ENCODE measurements around the gene DMD.

Gene DMD

GRCh38 chrX:31449965-31450364 lies 1761.4 kb downstream of the DMD start:
- H3K4me3 ChIP-seq (ENCODE audit: low read depth, low read length), result no peak overlapping the region
- peak; percentile 38 for DNase-seq (ENCODE audit: low read depth)
- no peak for TF ChIP-seq CTCF (conservative IDR thresholded peaks at IDR 0.05; ENCODE audit: low read depth, low read length)

- TF ChIP-seq CTCF (conservative IDR thresholded peaks at IDR 0.05; ENCODE audit: low read depth, low read length), result no peak
- no peak for DNase-seq (ENCODE audit: low read depth)
- no peak overlapping the region for H3K4me3 ChIP-seq (ENCODE audit: low read depth, low read length)
Observed at GRCh38 chrX:31449081-31449480, 1762.3 kb downstream of the DMD start.

GRCh38 chrX:31445542-31445941 lies 1765.8 kb downstream of the DMD start:
- no peak overlapping the region for H3K4me3 ChIP-seq (ENCODE audit: low read depth, low read length)
- no peak for TF ChIP-seq CTCF (conservative IDR thresholded peaks at IDR 0.05; ENCODE audit: low read depth, low read length)
- DNase-seq (ENCODE audit: low read depth), result peak; percentile 21

GRCh38 chrX:31443654-31444053 lies 1767.7 kb downstream of the DMD start:
- TF ChIP-seq CTCF (conservative IDR thresholded peaks at IDR 0.05; ENCODE audit: low read depth, low read length), result no peak
- DNase-seq (ENCODE audit: low read depth), result no peak
- H3K4me3 ChIP-seq (ENCODE audit: low read depth, low read length), result no peak overlapping the region

- peak; percentile 75 for DNase-seq (ENCODE audit: low read depth)
- no peak for TF ChIP-seq CTCF (conservative IDR thresholded peaks at IDR 0.05; ENCODE audit: low read depth, low read length)
- no peak overlapping the region for H3K4me3 ChIP-seq (ENCODE audit: low read depth, low read length)
Observed at GRCh38 chrX:31440546-31440945, 1770.8 kb downstream of the DMD start.

- H3K4me3 ChIP-seq (ENCODE audit: low read depth, low read length), result no peak overlapping the region
- TF ChIP-seq CTCF (conservative IDR thresholded peaks at IDR 0.05; ENCODE audit: low read depth, low read length), result no peak
Observed at GRCh38 chrX:31436424-31436823, 1774.9 kb downstream of the DMD start.

GRCh38 chrX:31435592-31435991 lies 1775.8 kb downstream of the DMD start:
- H3K4me3 ChIP-seq (ENCODE audit: low read depth, low read length), result no peak overlapping the region
- no peak for TF ChIP-seq CTCF (conservative IDR thresholded peaks at IDR 0.05; ENCODE audit: low read depth, low read length)
- peak; percentile 91 for DNase-seq (ENCODE audit: low read depth)

More at GRCh38 chrX:31436424-31436823, 1774.9 kb downstream of the DMD start:
- DNase-seq (ENCODE audit: low read depth), result no peak
